RWPE1 (cell line): ENCODE results near the gene TFCP2.

Experiments used
- CTCF ChIA-PET: fragments of 350-600 bp; sonication (Branson Sonifier 250); formaldehyde crosslinking; extraction: SDS; loops from one replicate; lab custom pipeline; 2021; lab: Yijun Ruan, JAX
- POLR2A ChIA-PET: fragments of 400-600 bp; formaldehyde crosslinking; extraction: SDS; loops from one replicate; lab custom pipeline; 2020; ENCODE audit warnings: antibody characterized with exemption; ENCODE audit not compliant: low non-redundant PET; lab: Yijun Ruan, JAX
- DNase-seq: peaks from one replicate; pipeline ENCODE4 v3.0.0; 2012; ENCODE audit warnings: low spot score
- H3K27ac ChIP-seq: fragments of 450-650 bp; 2 replicates; pipeline ENCODE4 v1.5.1; 2017
- CTCF ChIP-seq: fragments of 450-650 bp; conservative IDR thresholded peaks from 2 replicates; pipeline ENCODE4 v1.5.1; 2017; ENCODE audit warnings: low read depth, mild to moderate bottlenecking

Gene TFCP2

GRCh38 chr12:51103977-51104376 lies 69.0 kb downstream of the TFCP2 start:
- POLR2A ChIA-PET = no interaction called here
- CTCF ChIA-PET = no interaction called here
- DNase-seq = no peak
- no peak overlapping the region for H3K27ac ChIP-seq
- TF ChIP-seq CTCF = no peak

- POLR2A ChIA-PET = no interaction called here
- H3K27ac ChIP-seq = no peak overlapping the region
- DNase-seq = no peak
- CTCF ChIA-PET = no interaction called here
- TF ChIP-seq CTCF = no peak
Measured at GRCh38 chr12:51098611-51099010, 74.3 kb downstream of the TFCP2 start.

- CTCF ChIA-PET = interaction anchor here (0.6 kb wide), 1 partner anchor 67 kb away, joined by 3 read pairs; no protein-coding TSS in a partner anchor
- POLR2A ChIA-PET = no interaction called here
Measured at GRCh38 chr12:51090705-51091229, 82.2 kb downstream of the TFCP2 start.

GRCh38 chr12:51087818-51088217 lies 85.1 kb downstream of the TFCP2 start:
- CTCF ChIA-PET = no interaction called here
- POLR2A ChIA-PET = no interaction called here
- TF ChIP-seq CTCF = no peak
- no peak for DNase-seq
- H3K27ac ChIP-seq = no peak overlapping the region

More at GRCh38 chr12:51090705-51091229, 82.2 kb downstream of the TFCP2 start:
- TF ChIP-seq CTCF = no peak
- H3K27ac ChIP-seq = no peak overlapping the region
- DNase-seq = no peak

- no peak for DNase-seq
- H3K27ac ChIP-seq = 0 out of 2 replicates have a peak overlapping the region, but pooled peaks have one; percentile 5
- ChIA-PET POLR2A (no interaction called here), CTCF (no interaction called here)
- no peak for TF ChIP-seq CTCF
Measured at GRCh38 chr12:51086933-51087332, 86.0 kb downstream of the TFCP2 start.

GRCh38 chr12:51085757-51086156 lies 87.2 kb downstream of the TFCP2 start:
- no peak for DNase-seq
- ChIA-PET POLR2A (no interaction called here), CTCF (no interaction called here)
- no peak for TF ChIP-seq CTCF
- no peak overlapping the region for H3K27ac ChIP-seq
